ENCODE data around the gene SEZ6L. TPM values are rescaled to one million over a fixed set of nuclear protein-coding genes. Genes with fewer than 3 reads are reported as not detected.
A peak's percentile ranks its signal among the peaks of the same experiment; 100 is the strongest.

SEZ6L gene
- total RNA-seq, 1 donor from 2014 or later = 8.6 TPM

GRCh38 chr22:26357813-26358212 lies 188.6 kb downstream of the SEZ6L start:
- TF ChIP-seq, protein P1, sequence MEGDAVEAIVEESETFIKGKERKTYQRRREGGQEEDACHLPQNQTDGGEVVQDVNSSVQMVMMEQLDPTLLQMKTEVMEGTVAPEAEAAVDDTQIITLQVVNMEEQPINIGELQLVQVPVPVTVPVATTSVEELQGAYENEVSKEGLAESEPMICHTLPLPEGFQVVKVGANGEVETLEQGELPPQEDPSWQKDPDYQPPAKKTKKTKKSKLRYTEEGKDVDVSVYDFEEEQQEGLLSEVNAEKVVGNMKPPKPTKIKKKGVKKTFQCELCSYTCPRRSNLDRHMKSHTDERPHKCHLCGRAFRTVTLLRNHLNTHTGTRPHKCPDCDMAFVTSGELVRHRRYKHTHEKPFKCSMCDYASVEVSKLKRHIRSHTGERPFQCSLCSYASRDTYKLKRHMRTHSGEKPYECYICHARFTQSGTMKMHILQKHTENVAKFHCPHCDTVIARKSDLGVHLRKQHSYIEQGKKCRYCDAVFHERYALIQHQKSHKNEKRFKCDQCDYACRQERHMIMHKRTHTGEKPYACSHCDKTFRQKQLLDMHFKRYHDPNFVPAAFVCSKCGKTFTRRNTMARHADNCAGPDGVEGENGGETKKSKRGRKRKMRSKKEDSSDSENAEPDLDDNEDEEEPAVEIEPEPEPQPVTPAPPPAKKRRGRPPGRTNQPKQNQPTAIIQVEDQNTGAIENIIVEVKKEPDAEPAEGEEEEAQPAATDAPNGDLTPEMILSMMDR (conservative IDR thresholded peaks at IDR 0.05) = no peak
- H3K9me3 Mint-ChIP-seq = no peaks in the 10 kb centered on the region
- no peak overlapping the region for H3K27ac Mint-ChIP-seq
- H3K4me1 Mint-ChIP-seq (ENCODE audit: unreplicated experiment) = peaks cover 6% of the 10 kb centered on the region
- DNase-seq (ENCODE audit: extremely low spot score, unreplicated experiment) = no peak
- H3K4me3 Mint-ChIP-seq = no peak overlapping the region
- H3K36me3 Mint-ChIP-seq = no peaks in the 10 kb centered on the region
- peaks cover 35% of the 10 kb centered on the region for H3K27me3 Mint-ChIP-seq

GRCh38 chr22:26359156-26359555 lies 189.9 kb downstream of the SEZ6L start:
- Mint-ChIP-seq H3K4me1 (ENCODE audit: unreplicated experiment) (peaks cover 6% of the 10 kb centered on the region), H3K36me3 (no peaks in the 10 kb centered on the region), H3K27ac (no peak overlapping the region), H3K27me3 (peaks cover 27% of the 10 kb centered on the region), H3K9me3 (no peaks in the 10 kb centered on the region), H3K4me3 (no peak overlapping the region)
- no peak for DNase-seq (ENCODE audit: extremely low spot score, unreplicated experiment)
- TF ChIP-seq, protein P1 (conservative IDR thresholded peaks at IDR 0.05) = no peak

- Mint-ChIP-seq H3K27me3 (peaks cover 21% of the 10 kb centered on the region), H3K36me3 (no peaks in the 10 kb centered on the region), H3K27ac (no peak overlapping the region), H3K4me3 (peak overlapping the region; percentile 44), H3K4me1 (ENCODE audit: unreplicated experiment) (peaks cover 10% of the 10 kb centered on the region), H3K9me3 (no peaks in the 10 kb centered on the region)
- TF ChIP-seq, protein P1 (conservative IDR thresholded peaks at IDR 0.05) = peak; percentile 97
- DNase-seq (ENCODE audit: extremely low spot score, unreplicated experiment) = peak; percentile 71
These were observed 191.1 kb downstream of the SEZ6L start for GRCh38 chr22:26360169-26360885.

DNA sequence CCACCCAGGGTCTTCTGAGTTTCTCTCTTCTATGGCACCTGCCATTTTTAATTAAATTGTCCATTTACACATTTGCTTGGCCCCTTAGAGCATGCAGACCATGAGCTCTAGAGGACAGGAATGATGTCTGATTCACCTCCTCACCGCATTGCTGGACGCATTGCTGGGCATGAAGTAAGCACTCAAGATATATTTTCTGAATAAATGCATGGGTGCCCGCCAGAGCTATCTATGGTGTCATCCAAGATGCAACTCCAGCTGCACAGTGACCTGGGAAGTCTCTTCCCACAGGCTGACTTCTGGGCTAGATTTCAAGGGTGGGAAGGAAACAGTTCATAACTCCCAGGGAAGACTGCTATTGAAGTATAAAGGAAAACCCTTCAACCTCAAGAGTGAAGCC lies 193.2 kb downstream of the SEZ6L start:
- Mint-ChIP-seq H3K9me3 (no peaks in the 10 kb centered on the region), H3K27me3 (peaks cover 21% of the 10 kb centered on the region), H3K27ac (no peak overlapping the region), H3K36me3 (no peaks in the 10 kb centered on the region), H3K4me1 (ENCODE audit: unreplicated experiment) (peaks cover 10% of the 10 kb centered on the region), H3K4me3 (no peak overlapping the region)
- no peak for DNase-seq (ENCODE audit: extremely low spot score, unreplicated experiment)
- TF ChIP-seq, protein P1 (conservative IDR thresholded peaks at IDR 0.05) = no peak

DNA sequence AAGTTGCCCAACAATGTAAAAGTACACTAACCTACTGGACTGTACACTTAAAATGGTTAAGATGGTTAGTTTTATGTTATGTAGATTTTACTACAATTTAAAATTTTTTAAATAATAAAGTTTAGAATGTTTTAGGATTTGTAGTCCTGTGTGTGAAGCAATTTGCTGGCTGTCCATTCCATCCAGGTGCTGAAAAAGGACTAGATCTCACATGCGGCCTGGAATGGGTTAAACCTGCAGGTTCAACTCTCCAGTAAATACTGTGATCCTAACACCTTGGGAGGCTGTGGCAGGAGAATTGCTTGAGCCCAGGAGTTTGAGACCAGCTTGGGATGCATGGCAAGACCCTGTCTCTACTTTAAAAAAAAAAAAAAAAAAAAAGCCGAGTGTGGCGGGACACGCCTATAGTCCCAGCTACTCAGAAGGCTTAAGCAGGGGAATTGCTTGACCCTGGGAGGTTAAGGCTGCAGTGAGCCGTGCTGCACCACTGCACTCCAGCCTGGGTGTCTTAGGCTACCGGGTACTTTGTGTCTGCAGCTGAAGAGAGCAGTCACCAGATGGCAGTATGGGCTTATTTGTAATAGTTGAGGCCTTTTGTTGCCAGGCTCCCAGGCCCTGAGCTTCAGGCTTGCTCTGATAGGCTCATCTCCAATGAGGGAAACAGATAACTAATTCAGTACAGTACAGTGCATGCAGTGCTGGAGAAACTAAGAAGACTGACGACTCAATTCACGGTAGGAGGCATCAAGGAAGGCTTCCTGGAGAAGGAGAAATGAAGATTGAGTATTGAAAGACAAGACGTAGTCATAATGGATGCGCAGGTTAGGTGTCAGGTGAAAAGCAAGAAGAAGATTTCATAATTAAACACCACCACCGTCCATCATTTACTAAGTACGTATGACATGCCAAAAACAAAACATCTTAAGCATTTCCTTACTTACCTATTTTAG lies 195.1 kb downstream of the SEZ6L start:
- H3K27me3 Mint-ChIP-seq = peaks cover 26% of the 10 kb centered on the region
- peak overlapping the region; percentile 9 for H3K27ac Mint-ChIP-seq
- DNase-seq (ENCODE audit: extremely low spot score, unreplicated experiment) = no peak
- H3K4me3 Mint-ChIP-seq = no peak overlapping the region
- H3K9me3 Mint-ChIP-seq = no peaks in the 10 kb centered on the region
- H3K36me3 Mint-ChIP-seq = no peaks in the 10 kb centered on the region
- H3K4me1 Mint-ChIP-seq (ENCODE audit: unreplicated experiment) = peaks cover 14% of the 10 kb centered on the region
- TF ChIP-seq, protein P1 (conservative IDR thresholded peaks at IDR 0.05) = peak; percentile 85

All from type B pancreatic cell (in vitro differentiated cells).